ENCODE measurements around the gene FCMR. TPM values are rescaled to one million over a fixed set of nuclear protein-coding genes. Genes with fewer than 3 reads are reported as not detected.
A peak's percentile ranks its signal among the peaks of the same experiment; 100 is the strongest.

The FCMR gene
- total and polyA plus RNA-seq, 2 donors from 2014 or later, result 1.3 to 16.7 TPM

GRCh38 chr1:206955476-206956451 lies 34.0 kb upstream of the FCMR start:
- Histone ChIP-seq H3K27me3 (ENCODE audit: control insufficient read depth, insufficient read depth, low read length) (no peaks in the 10 kb centered on the region), H3K4me3 (ENCODE audit: low read length in 3 of 3) (no peak overlapping the region), H3K36me3 (ENCODE audit: control insufficient read depth in 2 of 3, insufficient read depth in 3 of 3, low read length in 3 of 3) (no peaks in the 10 kb centered on the region), H3K9ac (ENCODE audit: low read length in 3 of 3) (peak overlapping the region in 1 of 3 donors; percentile 52), H3K27ac (ENCODE audit: low read depth in 2 of 2, low read length in 2 of 2) (peak overlapping the region; percentile 74 to 79), H3K4me1 (ENCODE audit: control insufficient read depth in 2 of 3, insufficient read depth in 2 of 3, low read depth in 1 of 3, low read length in 3 of 3) (peaks cover 7 to 43% (median 42%) of the 10 kb centered on the region in 3 donors), H3K9me3 (ENCODE audit: control insufficient read depth in 2 of 3, insufficient read depth in 1 of 3, low read length in 3 of 3) (no peaks in the 10 kb centered on the region)
- no peak for FAIRE-seq
- intact Hi-C loops (cut with DNase I), result no loop called here
- peak in 3 of 5 donors; percentile 37 to 59 (median 59) for DNase-seq
- no peak for TF ChIP-seq CTCF (IDR thresholded peaks at IDR 0.05; ENCODE audit: borderline replicate concordance, extremely low read depth, insufficient read depth)

GRCh38 chr1:206954459-206955342 lies 33.0 kb upstream of the FCMR start:
- Histone ChIP-seq H3K9ac (ENCODE audit: low read length in 3 of 3) (peak overlapping the region in 1 of 3 donors; percentile 52), H3K27me3 (ENCODE audit: control insufficient read depth, insufficient read depth, low read length) (no peaks in the 10 kb centered on the region), H3K4me1 (ENCODE audit: control insufficient read depth in 2 of 3, insufficient read depth in 2 of 3, low read depth in 1 of 3, low read length in 3 of 3) (peaks cover 7 to 53% (median 42%) of the 10 kb centered on the region in 3 donors), H3K36me3 (ENCODE audit: control insufficient read depth in 2 of 3, insufficient read depth in 3 of 3, low read length in 3 of 3) (no peaks in the 10 kb centered on the region), H3K4me3 (ENCODE audit: low read length in 3 of 3) (no peak overlapping the region), H3K27ac (ENCODE audit: low read depth in 2 of 2, low read length in 2 of 2) (peak overlapping the region; percentile 74 to 84), H3K9me3 (ENCODE audit: control insufficient read depth in 2 of 3, insufficient read depth in 1 of 3, low read length in 3 of 3) (peaks cover 0 to 4% (median 0%) of the 10 kb centered on the region in 3 donors)
- no peak for FAIRE-seq
- TF ChIP-seq CTCF (IDR thresholded peaks at IDR 0.05; ENCODE audit: borderline replicate concordance, extremely low read depth, insufficient read depth), result no peak
- peak in 2 of 5 donors; percentile 63 for DNase-seq
- intact Hi-C loops (cut with DNase I), result no loop called here

- H3K27me3 ChIP-seq (ENCODE audit: control insufficient read depth, insufficient read depth, low read length), result no peaks in the 10 kb centered on the region
- no peak for FAIRE-seq
- intact Hi-C loops (cut with DNase I), result no loop called here
- no peak for DNase-seq
- peak overlapping the region; percentile 74 to 84 for H3K27ac ChIP-seq (ENCODE audit: low read depth in 2 of 2, low read length in 2 of 2)
- peak overlapping the region in 1 of 3 donors; percentile 52 for H3K9ac ChIP-seq (ENCODE audit: low read length in 3 of 3)
- no peak overlapping the region for H3K4me3 ChIP-seq (ENCODE audit: low read length in 3 of 3)
- no peaks in the 10 kb centered on the region for H3K36me3 ChIP-seq (ENCODE audit: control insufficient read depth in 2 of 3, insufficient read depth in 3 of 3, low read length in 3 of 3)
- no peak for TF ChIP-seq CTCF (IDR thresholded peaks at IDR 0.05; ENCODE audit: borderline replicate concordance, extremely low read depth, insufficient read depth)
- peaks cover 7 to 53% (median 42%) of the 10 kb centered on the region in 3 donors for H3K4me1 ChIP-seq (ENCODE audit: control insufficient read depth in 2 of 3, insufficient read depth in 2 of 3, low read depth in 1 of 3, low read length in 3 of 3)
- peaks cover 0 to 5% (median 0%) of the 10 kb centered on the region in 3 donors for H3K9me3 ChIP-seq (ENCODE audit: control insufficient read depth in 2 of 3, insufficient read depth in 1 of 3, low read length in 3 of 3)
Observed at GRCh38 chr1:206953626-206954025, 31.9 kb upstream of the FCMR start.
